RWPE2 (cell line): ENCODE data around the gene TRIM33.
A peak's percentile ranks its signal among the peaks of the same experiment; 100 is the strongest.

Source experiments
- ATAC-seq: fragments of 200-7000 bp; cut with Tn5 transposase; 3 replicates; pipeline ENCODE4 v1.9.1; 2021; ENCODE audit warnings: low read depth
- DNase-seq: peaks from one replicate; pipeline ENCODE4 v3.0.0-alpha.2; 2020; ENCODE audit warnings: low spot score
- H3K27ac ChIP-seq: fragments of 450-650 bp; 2 replicates; pipeline ENCODE4 v1.5.1; 2017; ENCODE audit warnings: mild to moderate bottlenecking; ENCODE audit not compliant: poor library complexity, severe bottlenecking
- H3K27me3 ChIP-seq: fragments of 250-450 bp; sonication (Bioruptor Pico); 2 replicates; pipeline ENCODE4 v1.5.1; 2021; ENCODE audit warnings: mild to moderate bottlenecking, moderate library complexity; ENCODE audit not compliant: insufficient read depth, poor library complexity, severe bottlenecking
- H3K36me3 ChIP-seq: fragments of 250-450 bp; sonication (Bioruptor Pico); 2 replicates; pipeline ENCODE4 v1.5.1; 2020; ENCODE audit warnings: low read depth, mild to moderate bottlenecking, moderate library complexity
- H3K4me1 ChIP-seq: fragments of 250-450 bp; sonication (Bioruptor Pico); 2 replicates; pipeline ENCODE4 v1.5.1; 2021; ENCODE audit warnings: mild to moderate bottlenecking, moderate library complexity; ENCODE audit not compliant: insufficient read depth, poor library complexity, severe bottlenecking
- H3K4me3 ChIP-seq: fragments of 250-450 bp; sonication (Bioruptor Pico); 2 replicates; pipeline ENCODE4 v1.5.1; 2021; ENCODE audit warnings: mild to moderate bottlenecking, moderate library complexity; ENCODE audit not compliant: severe bottlenecking
- H3K9me3 ChIP-seq: fragments of 250-450 bp; sonication (Bioruptor Pico); 2 replicates; pipeline ENCODE4 v1.5.1; 2021; ENCODE audit warnings: mild to moderate bottlenecking, moderate library complexity; ENCODE audit not compliant: severe bottlenecking
- CTCF ChIP-seq: fragments of 450-650 bp; IDR thresholded peaks from one replicate; pipeline ENCODE4 v1.5.1; 2017; ENCODE audit warnings: mild to moderate bottlenecking, moderate library complexity; ENCODE audit not compliant: poor library complexity, severe bottlenecking

The TRIM33 gene

GRCh38 chr1:114457675-114458236 is 53.2 kb downstream of the TRIM33 start:
- no peak; the same call in 2 of the 3 replicates for ATAC-seq
- no peak for TF ChIP-seq CTCF

DNA sequence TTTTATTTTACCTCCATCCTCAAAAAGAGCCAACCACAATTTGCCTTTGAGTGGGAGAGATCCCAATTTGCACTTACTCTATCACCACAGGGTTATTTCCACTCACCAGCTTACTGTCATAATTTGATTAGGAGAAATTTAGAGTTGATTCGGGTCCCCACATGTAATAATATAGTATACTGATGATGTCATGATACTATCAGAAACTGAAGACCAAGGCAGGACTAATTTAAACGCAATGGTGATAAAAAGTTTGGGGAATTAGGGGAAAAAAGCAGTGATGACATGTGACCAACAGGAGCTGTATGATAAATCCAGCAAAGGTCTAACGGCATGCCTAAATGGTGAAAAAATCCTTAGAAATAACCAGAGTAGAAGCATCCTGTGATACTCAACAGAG is 54.4 kb downstream of the TRIM33 start:
- H3K27me3 ChIP-seq = no peaks in the 10 kb centered on the region
- H3K4me3 ChIP-seq = no peak overlapping the region
- ATAC-seq (no peak), DNase-seq (no peak)
- no peak for TF ChIP-seq CTCF
- no peaks in the 10 kb centered on the region for H3K9me3 ChIP-seq
- H3K4me1 ChIP-seq = peaks cover 10% of the 10 kb centered on the region
- no peak overlapping the region for H3K27ac ChIP-seq
- peaks cover 21% of the 10 kb centered on the region for H3K36me3 ChIP-seq

More at GRCh38 chr1:114457675-114458236, 53.2 kb downstream of the TRIM33 start:
- Histone ChIP-seq H3K27ac (peak overlapping the region; percentile 52), H3K9me3 (no peaks in the 10 kb centered on the region), H3K4me1 (peaks cover 10% of the 10 kb centered on the region), H3K36me3 (peaks cover 31% of the 10 kb centered on the region), H3K27me3 (no peaks in the 10 kb centered on the region), H3K4me3 (no peak overlapping the region)
- no peak for DNase-seq

GRCh38 chr1:114455102-114455785 is 55.8 kb downstream of the TRIM33 start:
- Histone ChIP-seq H3K4me3 (no peak overlapping the region), H3K27me3 (no peaks in the 10 kb centered on the region), H3K36me3 (peaks cover 22% of the 10 kb centered on the region), H3K27ac (no peak overlapping the region), H3K4me1 (peaks cover 10% of the 10 kb centered on the region), H3K9me3 (no peaks in the 10 kb centered on the region)
- ATAC-seq (peak; percentile 52; the same call in 2 of the 3 replicates), DNase-seq (no peak)
- TF ChIP-seq CTCF = no peak

DNA sequence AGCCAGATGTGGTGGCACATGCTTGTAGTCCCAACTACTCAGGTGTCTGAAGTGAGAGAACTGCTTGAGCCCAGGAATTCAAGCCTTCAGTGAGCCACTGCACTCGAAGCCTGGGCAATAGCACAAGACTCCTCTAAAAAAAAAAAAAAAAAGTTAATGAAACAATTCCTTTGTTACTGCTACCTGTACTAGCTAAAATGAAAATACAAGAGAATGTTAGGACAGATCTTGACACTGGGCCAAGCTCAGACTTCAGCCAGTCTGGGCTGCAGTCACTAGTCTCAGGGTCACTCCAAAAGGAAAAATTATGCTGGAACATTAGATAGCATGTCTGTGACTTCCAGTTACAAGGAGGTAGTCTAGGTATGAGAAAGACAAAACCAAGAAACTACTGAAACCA is 56.5 kb downstream of the TRIM33 start:
- Histone ChIP-seq H3K4me3 (no peak overlapping the region), H3K27ac (no peak overlapping the region), H3K27me3 (no peaks in the 10 kb centered on the region), H3K36me3 (peaks cover 22% of the 10 kb centered on the region), H3K9me3 (no peaks in the 10 kb centered on the region), H3K4me1 (peaks cover 10% of the 10 kb centered on the region)
- DNase-seq (no peak), ATAC-seq (no peak)
- no peak for TF ChIP-seq CTCF

- DNase-seq (no peak), ATAC-seq (no peak)
- H3K36me3 ChIP-seq = peaks cover 22% of the 10 kb centered on the region
- H3K27ac ChIP-seq = no peak overlapping the region
- H3K27me3 ChIP-seq = no peaks in the 10 kb centered on the region
- H3K4me3 ChIP-seq = no peak overlapping the region
- H3K9me3 ChIP-seq = no peaks in the 10 kb centered on the region
- no peak for TF ChIP-seq CTCF
- peaks cover 10% of the 10 kb centered on the region for H3K4me1 ChIP-seq
Observed at GRCh38 chr1:114453361-114453784, 57.6 kb downstream of the TRIM33 start.
